Karpas-422 (cell line): ENCODE results near the gene LMAN2. TPM values are rescaled to one million over a fixed set of nuclear protein-coding genes. Genes with fewer than 3 reads are reported as not detected.
"Not testable (repeated sequence)": the region's sequence is repeated elsewhere in the genome, so short reads cannot be mapped to it uniquely, and the experiment has no call there.

ENCODE experiments used
- DNase-seq: peaks from one replicate; pipeline ENCODE4 v3.0.0-alpha.2; 2015
- H2AFZ ChIP-seq: fragments of 200-600 bp; sonication (generic); 2 replicates; pipeline ENCODE4 v1.6.1; 2014; ENCODE audit warnings: antibody characterized with exemption, low read length, mixed read lengths
- H3K27ac ChIP-seq: fragments of 200-600 bp; sonication (generic); 2 replicates; pipeline ENCODE4 v1.5.1; 2014; ENCODE audit warnings: mild to moderate bottlenecking, low read length, moderate library complexity
- H3K27me3 ChIP-seq: fragments of 200-600 bp; sonication (generic); 2 replicates; pipeline ENCODE4 v1.6.1; 2014; ENCODE audit warnings: low read length, mixed read lengths
- H3K36me3 ChIP-seq: fragments of 200-600 bp; sonication (generic); 2 replicates; pipeline ENCODE4 v1.6.1; 2014; ENCODE audit warnings: low read length, mixed read lengths; ENCODE audit not compliant: insufficient read depth
- H3K4me1 ChIP-seq: fragments of 200-600 bp; sonication (generic); 2 replicates; pipeline ENCODE4 v1.6.1; 2014; ENCODE audit warnings: mild to moderate bottlenecking, low read length, mixed read lengths
- H3K4me2 ChIP-seq: fragments of 200-600 bp; sonication (generic); 2 replicates; pipeline ENCODE4 v1.6.1; 2014; ENCODE audit warnings: low read length, low read depth, mild to moderate bottlenecking; ENCODE audit not compliant: poor library complexity, severe bottlenecking
- H3K4me3 ChIP-seq: fragments of 200-600 bp; sonication (generic); 2 replicates; pipeline ENCODE4 v1.5.1; 2014; ENCODE audit warnings: mild to moderate bottlenecking, antibody characterized with exemption, low read length, mixed read lengths
- H3K79me2 ChIP-seq: fragments of 200-600 bp; sonication (generic); 2 replicates; pipeline ENCODE4 v1.6.1; 2014; ENCODE audit warnings: mild to moderate bottlenecking, low read length, mixed read lengths
- H3K9ac ChIP-seq: fragments of 200-600 bp; sonication (generic); 2 replicates; pipeline ENCODE4 v1.6.0; 2014; ENCODE audit warnings: low read length
- H3K9me2 ChIP-seq: fragments of 200-600 bp; sonication (generic), shearing (Covaris generic); replicated peaks from 2 replicates; pipeline ENCODE4 v1.6.0; 2014; ENCODE audit warnings: mild to moderate bottlenecking, low read length, moderate library complexity; ENCODE audit not compliant: insufficient read depth
- H3K9me3 ChIP-seq: fragments of 300-700, 200-600 bp; sonication (generic); 2 replicates; pipeline ENCODE4 v1.6.1; 2014; ENCODE audit warnings: low read length, mixed read lengths
- H4K20me1 ChIP-seq: fragments of 200-600 bp; sonication (generic); 2 replicates; pipeline ENCODE4 v1.6.1; 2014; ENCODE audit warnings: mild to moderate bottlenecking, antibody characterized with exemption, low read length, low read depth; ENCODE audit not compliant: insufficient read depth
- total RNA-seq: library from RNA; depleted of rRNA; stranded (reverse); fragments of >200 nt; shearing (Covaris generic); gene quantifications from 2 replicates; pipeline ENCODE4 v1.2.3, GENCODE V29; 2014; ENCODE audit warnings: low replicate concordance

The LMAN2 gene
- total RNA-seq, 1 experiment from 2014 or later, result 116 TPM

DNA sequence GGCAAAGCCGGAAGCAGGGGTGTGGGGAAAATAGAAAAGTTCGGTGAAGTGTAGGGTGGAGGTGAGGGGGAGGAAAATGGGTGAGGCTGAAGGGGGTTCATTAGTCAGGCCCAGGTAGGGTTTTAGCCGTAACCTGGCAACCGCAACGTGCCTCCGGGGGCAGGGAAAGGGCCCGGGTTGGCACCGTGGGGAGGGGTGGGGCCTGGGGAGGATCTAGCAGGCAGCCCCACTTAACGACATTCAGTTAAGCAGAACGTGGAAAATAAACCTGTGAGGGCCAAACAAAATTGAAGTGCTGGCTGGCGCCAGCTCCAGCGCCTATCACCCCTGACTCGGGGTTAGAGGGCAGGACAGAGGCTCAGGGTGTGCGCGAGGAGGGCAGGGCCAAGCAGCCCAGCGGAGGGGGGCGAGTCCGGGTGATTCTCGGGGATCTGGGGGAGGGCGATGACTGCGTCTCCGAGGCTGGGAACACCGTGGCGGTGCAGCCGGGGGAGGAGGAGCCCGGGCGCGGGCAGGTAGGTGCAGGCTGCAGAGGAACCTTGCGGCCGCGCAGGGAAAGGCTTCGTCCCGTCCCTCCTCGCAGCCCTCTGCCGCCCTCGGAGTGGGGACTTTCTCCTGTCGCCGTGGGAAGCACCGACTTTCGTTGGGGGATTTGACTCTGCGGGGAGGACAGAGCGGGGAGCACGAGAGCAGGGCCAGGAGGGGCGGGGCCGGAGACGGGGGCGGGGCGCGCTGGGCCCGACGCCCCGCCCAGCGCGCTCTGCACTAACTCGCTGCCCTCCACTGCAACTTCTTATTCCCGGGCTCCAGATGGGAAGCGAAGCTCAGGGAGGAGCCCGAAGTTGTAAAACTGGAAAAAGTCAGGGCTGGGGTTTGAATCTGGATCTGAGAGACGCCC, 11.4 kb upstream of the LMAN2 start:
- H2AFZ ChIP-seq, result no peak overlapping the region; the same call in 1 of the 2 replicates
- no peaks in the 10 kb centered on the region for H4K20me1 ChIP-seq
- H3K4me1 ChIP-seq, result peaks cover 48% of the 10 kb centered on the region
- peak overlapping the region; percentile 60 for H3K9ac ChIP-seq
- no peaks in the 10 kb centered on the region for H3K9me3 ChIP-seq
- peak overlapping the region; percentile 75 for H3K4me2 ChIP-seq
- peaks cover 23% of the 10 kb centered on the region for H3K79me2 ChIP-seq
- DNase-seq, result peak; percentile 76
- H3K4me3 ChIP-seq, result peak overlapping the region; percentile 54
- peak overlapping the region; percentile 72 for H3K27ac ChIP-seq
- H3K27me3 ChIP-seq, result no peaks in the 10 kb centered on the region
- H3K9me2 ChIP-seq, result no peaks in the 10 kb centered on the region
- H3K36me3 ChIP-seq, result no peaks in the 10 kb centered on the region

DNA sequence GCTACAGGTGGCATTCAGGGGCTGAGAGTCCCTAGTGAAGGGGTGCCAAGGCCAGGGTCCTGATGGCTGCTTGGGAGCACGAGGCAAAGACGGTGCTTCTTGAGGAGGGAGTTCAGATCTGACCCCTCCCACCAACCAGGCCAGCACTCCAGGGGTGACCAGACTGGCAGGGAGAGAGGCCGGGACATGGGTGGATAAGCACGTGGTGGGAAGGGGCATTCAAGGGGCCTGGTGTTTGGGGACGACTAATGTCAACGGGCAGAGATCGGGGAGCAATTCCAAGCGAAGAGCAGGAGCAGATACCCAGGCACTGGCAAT, 10.8 kb upstream of the LMAN2 start:
- Histone ChIP-seq H3K9me3 (no peaks in the 10 kb centered on the region), H3K9me2 (no peaks in the 10 kb centered on the region), H3K79me2 (peaks cover 23% of the 10 kb centered on the region), H4K20me1 (no peaks in the 10 kb centered on the region), H3K4me1 (peaks cover 52% of the 10 kb centered on the region), H3K27ac (peak overlapping the region; percentile 72), H3K9ac (peak overlapping the region; percentile 60), H3K4me2 (peak overlapping the region; percentile 75), H3K4me3 (peak overlapping the region; percentile 54; the same call in 1 of the 2 replicates), H3K36me3 (no peaks in the 10 kb centered on the region), H2AFZ (0 out of 2 replicates have a peak overlapping the region, but pooled peaks have one; percentile 29), H3K27me3 (no peaks in the 10 kb centered on the region)
- no peak for DNase-seq

- Histone ChIP-seq H3K4me3 (peak overlapping the region; percentile 54; the same call in 1 of the 2 replicates), H3K9me3 (no peaks in the 10 kb centered on the region), H2AFZ (no peak overlapping the region), H3K27me3 (no peaks in the 10 kb centered on the region), H3K27ac (peak overlapping the region; percentile 72), H3K9ac (peak overlapping the region; percentile 60), H3K36me3 (no peaks in the 10 kb centered on the region), H4K20me1 (no peaks in the 10 kb centered on the region), H3K4me2 (peak overlapping the region; percentile 75), H3K9me2 (no peaks in the 10 kb centered on the region), H3K4me1 (peaks cover 58% of the 10 kb centered on the region), H3K79me2 (peaks cover 23% of the 10 kb centered on the region)
- DNase-seq, result peak; percentile 76
Observed at GRCh38 chr5:177361418-177362291, 10.2 kb upstream of the LMAN2 start.

DNA sequence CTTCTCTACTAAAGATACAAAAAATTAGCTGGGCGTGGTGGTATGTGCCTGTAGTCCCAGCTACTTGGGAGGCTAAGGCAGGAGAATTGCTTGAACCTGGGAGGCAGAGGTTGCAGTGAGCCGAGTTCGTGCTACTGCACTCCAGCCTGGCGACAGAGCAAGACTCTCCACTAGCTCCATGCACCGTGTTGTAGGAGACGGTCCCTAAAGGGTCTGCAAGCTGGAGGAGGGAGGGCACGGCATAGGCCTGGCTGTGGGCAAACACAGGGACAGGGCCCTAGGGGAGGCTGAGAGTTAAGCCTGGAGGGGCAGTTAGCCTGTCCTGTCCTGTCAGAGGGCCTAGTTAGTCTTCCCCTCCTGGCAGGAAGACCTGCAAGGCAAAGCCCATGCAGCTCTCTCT, 9.3 kb upstream of the LMAN2 start:
- DNase-seq, H2AFZ ChIP-seq, H4K20me1 ChIP-seq, H3K27me3 ChIP-seq, H3K27ac ChIP-seq, H3K36me3 ChIP-seq, H3K9me3 ChIP-seq, H3K9me2 ChIP-seq, H3K4me3 ChIP-seq: not testable (repeated sequence)
- Histone ChIP-seq H3K9ac (peak overlapping the region; percentile 60; the same call in 1 of the 2 replicates), H3K79me2 (peaks cover 23% of the 10 kb centered on the region), H3K4me2 (peak overlapping the region; percentile 75), H3K4me1 (peaks cover 58% of the 10 kb centered on the region)

- Histone ChIP-seq H3K27ac (no peak overlapping the region), H2AFZ (no peak overlapping the region), H3K9ac (peak overlapping the region; percentile 87; the same call in 1 of the 2 replicates), H3K27me3 (no peaks in the 10 kb centered on the region), H3K9me3 (0 out of 2 replicates have a peak, but pooled peaks cover 3% of the 10 kb centered on the region), H3K36me3 (no peaks in the 10 kb centered on the region; the same call in 1 of the 2 replicates), H3K4me1 (peaks cover 58% of the 10 kb centered on the region), H3K79me2 (peaks cover 23% of the 10 kb centered on the region), H4K20me1 (no peaks in the 10 kb centered on the region), H3K9me2 (no peaks in the 10 kb centered on the region), H3K4me3 (no peak overlapping the region; the same call in 1 of the 2 replicates), H3K4me2 (peak overlapping the region; percentile 82)
- DNase-seq, result no peak
Observed at GRCh38 chr5:177359860-177360259, 8.4 kb upstream of the LMAN2 start.

DNA sequence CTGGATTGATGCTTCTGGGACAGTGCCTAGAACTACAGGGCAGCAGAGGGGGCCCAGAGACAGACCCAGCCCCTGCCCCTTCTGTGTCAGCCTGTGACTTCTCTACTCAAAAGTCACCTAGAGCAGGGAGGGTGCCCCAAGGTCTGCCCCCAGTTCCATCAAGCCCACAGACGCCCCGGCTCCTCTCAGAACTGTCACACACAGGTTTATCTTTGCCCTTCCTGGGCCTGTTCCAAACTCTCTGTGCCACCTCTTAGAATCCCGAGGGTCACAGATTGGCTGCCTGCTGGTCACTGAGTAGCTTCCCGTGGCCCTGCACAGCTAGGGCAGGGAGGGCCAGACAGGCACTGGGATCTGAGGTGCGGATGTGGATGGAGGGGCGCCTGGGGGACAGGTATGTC, 8.0 kb upstream of the LMAN2 start:
- H3K4me1 ChIP-seq, result peaks cover 58% of the 10 kb centered on the region
- H3K27ac ChIP-seq, result no peak overlapping the region
- H3K9ac ChIP-seq, result peak overlapping the region; percentile 87
- H3K27me3 ChIP-seq, result no peaks in the 10 kb centered on the region
- H3K9me3 ChIP-seq, result 0 out of 2 replicates have a peak, but pooled peaks cover 3% of the 10 kb centered on the region
- peaks cover 23% of the 10 kb centered on the region for H3K79me2 ChIP-seq
- H4K20me1 ChIP-seq, result no peaks in the 10 kb centered on the region
- peak overlapping the region; percentile 82 for H3K4me2 ChIP-seq
- H2AFZ ChIP-seq, result no peak overlapping the region
- H3K9me2 ChIP-seq, result no peaks in the 10 kb centered on the region
- no peak overlapping the region; the same call in 1 of the 2 replicates for H3K4me3 ChIP-seq
- no peak for DNase-seq
- H3K36me3 ChIP-seq, result no peaks in the 10 kb centered on the region; the same call in 1 of the 2 replicates

- Histone ChIP-seq H3K9me3 (0 out of 2 replicates have a peak, but pooled peaks cover 3% of the 10 kb centered on the region), H2AFZ (peak overlapping the region; percentile 93), H3K27me3 (no peaks in the 10 kb centered on the region), H3K27ac (peak overlapping the region; percentile 67), H3K9ac (peak overlapping the region; percentile 87), H4K20me1 (no peaks in the 10 kb centered on the region), H3K79me2 (peaks cover 23% of the 10 kb centered on the region), H3K9me2 (no peaks in the 10 kb centered on the region), H3K36me3 (no peaks in the 10 kb centered on the region; the same call in 1 of the 2 replicates), H3K4me1 (peaks cover 54% of the 10 kb centered on the region), H3K4me2 (peak overlapping the region; percentile 82), H3K4me3 (peak overlapping the region; percentile 92)
- no peak for DNase-seq
Observed at GRCh38 chr5:177358370-177358819, 6.9 kb upstream of the LMAN2 start.
